H9 (cell line): ENCODE results near the gene CELF5. TPM values are rescaled to one million over a fixed set of nuclear protein-coding genes. Genes with fewer than 3 reads are reported as not detected.

Experiments
- DNase-seq: peaks from one replicate; pipeline ENCODE4 v3.0.0-alpha.2; 2017
- H2AFZ ChIP-seq: one replicate; pipeline ENCODE4 v1.6.1; 2013; ENCODE audit warnings: mild to moderate bottlenecking, low read length, control low read depth, moderate library complexity
- H2AK5ac ChIP-seq: 2 replicates; pipeline ENCODE4 v1.6.1; 2013; ENCODE audit warnings: low read length, control low read depth, mixed read lengths; ENCODE audit not compliant: insufficient read length
- H2BK120ac ChIP-seq: one replicate; pipeline ENCODE4 v1.6.1; 2013; ENCODE audit warnings: low read depth, mild to moderate bottlenecking, low read length, control low read depth, inconsistent platforms; ENCODE audit not compliant: poor library complexity, severe bottlenecking
- H2BK12ac ChIP-seq: 2 replicates; pipeline ENCODE4 v1.6.1; 2013; ENCODE audit warnings: low read length, control low read depth, mixed read lengths, low read depth; ENCODE audit not compliant: insufficient read length
- H2BK15ac ChIP-seq: 2 replicates; pipeline ENCODE4 v1.6.1; 2013; ENCODE audit warnings: low read depth, low read length, control low read depth
- H2BK20ac ChIP-seq: one replicate; pipeline ENCODE4 v1.6.1; 2013; ENCODE audit warnings: low read depth, mild to moderate bottlenecking, low read length, control low read depth, inconsistent platforms; ENCODE audit not compliant: poor library complexity, severe bottlenecking
- H2BK5ac ChIP-seq: 2 replicates; pipeline ENCODE4 v1.6.1; 2013; ENCODE audit warnings: low read length, control low read depth, mixed read lengths; ENCODE audit not compliant: insufficient read length
- H3K14ac ChIP-seq: 2 replicates; pipeline ENCODE4 v1.6.1; 2013; ENCODE audit warnings: low read length, control low read depth; ENCODE audit not compliant: insufficient read depth
- H3K18ac ChIP-seq: 2 replicates; pipeline ENCODE4 v1.6.1; 2013; ENCODE audit warnings: low read depth, mild to moderate bottlenecking, mixed read lengths, low read length, control low read depth; ENCODE audit not compliant: insufficient read length
- H3K23ac ChIP-seq: 2 replicates; pipeline ENCODE4 v1.6.1; 2013; ENCODE audit warnings: low read length, control low read depth, mixed read lengths, low read depth; ENCODE audit not compliant: insufficient read length
- H3K23me2 ChIP-seq: 2 replicates; pipeline ENCODE4 v1.6.1; 2013; ENCODE audit warnings: low read depth, mild to moderate bottlenecking, mixed read lengths, low read length, control low read depth; ENCODE audit not compliant: insufficient read length, poor library complexity, severe bottlenecking
- H3K27ac ChIP-seq: 2 replicates; pipeline ENCODE4 v1.5.1; 2013; ENCODE audit warnings: low read length, control low read depth, mixed read lengths, low read depth; ENCODE audit not compliant: insufficient read length
- H3K27me3 ChIP-seq: 2 replicates; pipeline ENCODE4 v1.6.1; 2013; ENCODE audit warnings: low read length, control low read depth, inconsistent platforms; ENCODE audit not compliant: insufficient read depth
- H3K4ac ChIP-seq: 2 replicates; pipeline ENCODE4 v1.6.1; 2013; ENCODE audit warnings: low read depth, mild to moderate bottlenecking, control low read depth, inconsistent platforms, low read length, moderate library complexity
- H3K4me1 ChIP-seq: 2 replicates; pipeline ENCODE4 v1.6.1; 2013; ENCODE audit warnings: low read length, control low read depth, inconsistent platforms; ENCODE audit not compliant: insufficient read depth
- H3K4me2 ChIP-seq: 2 replicates; pipeline ENCODE4 v1.6.1; 2013; ENCODE audit warnings: low read length, control low read depth, mixed read lengths; ENCODE audit not compliant: insufficient read length, insufficient read depth
- H3K56ac ChIP-seq: 2 replicates; pipeline ENCODE4 v1.6.1; 2013; ENCODE audit warnings: low read depth, mild to moderate bottlenecking, mixed read lengths, low read length, control low read depth; ENCODE audit not compliant: insufficient read length
- H3K79me1 ChIP-seq: 2 replicates; pipeline ENCODE4 v1.6.1; 2013; ENCODE audit warnings: low read depth, mild to moderate bottlenecking, moderate library complexity, low read length, control low read depth, inconsistent platforms; ENCODE audit not compliant: insufficient read depth, poor library complexity, severe bottlenecking
- H3K79me2 ChIP-seq: 2 replicates; pipeline ENCODE4 v1.6.1; 2013; ENCODE audit warnings: low read length, control low read depth, inconsistent platforms; ENCODE audit not compliant: insufficient read depth
- H3K9ac ChIP-seq: 2 replicates; pipeline ENCODE4 v1.6.1; 2013; ENCODE audit warnings: low read length, control low read depth, mixed read lengths; ENCODE audit not compliant: insufficient read length; ENCODE audit errors: extremely low read depth
- H3K9me3 ChIP-seq: one replicate; pipeline ENCODE4 v1.6.1; 2013; ENCODE audit warnings: low read depth, low read length, inconsistent platforms; ENCODE audit not compliant: control insufficient read depth
- H3T11ph ChIP-seq: one replicate; pipeline ENCODE4 v1.6.1; 2013; ENCODE audit warnings: mild to moderate bottlenecking, low read length, control low read depth, inconsistent platforms
- H4K20me1 ChIP-seq: one replicate; pipeline ENCODE4 v1.6.1; 2013; ENCODE audit not compliant: control insufficient read depth, insufficient read length, insufficient read depth
- H4K5ac ChIP-seq: 2 replicates; pipeline ENCODE4 v1.6.1; 2013; ENCODE audit warnings: low read depth, mild to moderate bottlenecking, mixed read lengths, low read length, control low read depth; ENCODE audit not compliant: insufficient read length
- H4K8ac ChIP-seq: replicated peaks from 2 replicates; pipeline ENCODE4 v1.6.1; 2013; ENCODE audit warnings: low read length, control low read depth, mixed read lengths, low read depth; ENCODE audit not compliant: insufficient read length
- H4K91ac ChIP-seq: 2 replicates; pipeline ENCODE4 v1.6.1; 2013; ENCODE audit warnings: low read depth, mild to moderate bottlenecking, moderate library complexity, mixed read lengths, low read length, control low read depth; ENCODE audit not compliant: insufficient read length
- H3K27ac Mint-ChIP-seq, 3 experiments: 2 replicates in 2 of 3; 3 replicates in 1 of 3; pipeline ENCODE4 v1.8.0; 2020 to 2021; ENCODE audit warnings: mixed read lengths in 3 of 3, mild to moderate bottlenecking in 1 of 3, moderate library complexity in 1 of 3
- H3K27me3 Mint-ChIP-seq: 2 replicates; pipeline ENCODE4 v1.8.0; 2021; ENCODE audit warnings: low read depth, mild to moderate bottlenecking, moderate library complexity, mixed read lengths
- H3K36me3 Mint-ChIP-seq, 3 experiments: 2 replicates in 2 of 3; 3 replicates in 1 of 3; pipeline ENCODE4 v1.8.0; 2020 to 2021; ENCODE audit warnings: low read depth in 3 of 3, mixed read lengths in 3 of 3; ENCODE audit not compliant: insufficient read depth in 1 of 3
- H3K4me1 Mint-ChIP-seq, 2 experiments: 2 replicates each; pipeline ENCODE4 v1.8.0; 2020; ENCODE audit warnings: mixed read lengths in 2 of 2
- H3K4me3 Mint-ChIP-seq, 2 experiments: 2 replicates in 1 of 2; 3 replicates in 1 of 2; pipeline ENCODE4 v1.8.0; 2020 to 2021; ENCODE audit warnings: mild to moderate bottlenecking in 2 of 2, mixed read lengths in 2 of 2, moderate library complexity in 1 of 2
- H3K9me3 Mint-ChIP-seq, 2 experiments: 2 replicates in 1 of 2; 3 replicates in 1 of 2; pipeline ENCODE4 v1.8.0; 2020; ENCODE audit warnings: mild to moderate bottlenecking in 2 of 2, mixed read lengths in 2 of 2, moderate library complexity in 1 of 2
- CTCF ChIP-seq: fragments of 200-600 bp; sonication (generic); conservative IDR thresholded peaks from 3 replicates; pipeline ENCODE4 v1.8.0; 2021; ENCODE audit warnings: antibody characterized with exemption, mild to moderate bottlenecking
- WGBS: extraction: QIAGEN DNeasy Blood & Tissue Kit; methylation state at CpG from one replicate; pipeline ENCODE4 v1.1.7; 2013; ENCODE audit warnings: missing lambda C conversion rate, low lambda C conversion rate, mixed read lengths; ENCODE audit not compliant: insufficient read length; ENCODE audit errors: extremely low coverage; 5-methylcytosine and 5-hydroxymethylcytosine counted together
- total RNA-seq: library from RNA; stranded (reverse); gene quantifications from 2 replicates; pipeline ENCODE4 v1.2.1, GENCODE V29; 2021

CELF5 gene
- total RNA-seq, 1 experiment from 2014 or later: 4.8 TPM

- peaks cover 3 to 6% of the 10 kb centered on the region in 2 experiments for H3K4me1 Mint-ChIP-seq
- no peak for TF ChIP-seq CTCF
- no peak overlapping the region for H3K4ac ChIP-seq
- no peak overlapping the region for H3T11ph ChIP-seq
- no peaks in the 10 kb centered on the region for H3K27me3 ChIP-seq
- H3K9ac ChIP-seq: no peak overlapping the region
- H3K27ac Mint-ChIP-seq: no peak overlapping the region
- H3K4me2 ChIP-seq: no peak overlapping the region
- H2BK20ac ChIP-seq: no peak overlapping the region
- no peak overlapping the region for H3K23ac ChIP-seq
- H3K18ac ChIP-seq: no peak overlapping the region
- peaks cover 8 to 38% (median 8%) of the 10 kb centered on the region in 3 experiments; a peak in 6 of 7 replicates for H3K36me3 Mint-ChIP-seq
- no peaks in the 10 kb centered on the region for H3K9me3 ChIP-seq
- peak; percentile 77 for DNase-seq
- no peak overlapping the region for H4K8ac ChIP-seq
- no peak overlapping the region for H3K4me3 Mint-ChIP-seq
- no peak overlapping the region; the same call in 1 of the 2 replicates for H3K14ac ChIP-seq
- H2AK5ac ChIP-seq: no peak overlapping the region
- peaks cover 2% of the 10 kb centered on the region for H4K20me1 ChIP-seq
- peaks cover 4% of the 10 kb centered on the region for H3K27me3 Mint-ChIP-seq
- H2BK5ac ChIP-seq: no peak overlapping the region
- no peak overlapping the region for H2BK15ac ChIP-seq
- no peaks in the 10 kb centered on the region for H3K23me2 ChIP-seq
- no peak overlapping the region for H2AFZ ChIP-seq
- no CpG with 5 or more reads among the region's 43 CpGs for WGBS
- no peaks in the 10 kb centered on the region for H3K4me1 ChIP-seq
- no peak overlapping the region for H3K56ac ChIP-seq
- H3K27ac ChIP-seq: no peak overlapping the region
- H3K79me1 ChIP-seq: no peaks in the 10 kb centered on the region
- H4K5ac ChIP-seq: no peak overlapping the region
- no peaks in the 10 kb centered on the region for H3K79me2 ChIP-seq
- H3K9me3 Mint-ChIP-seq: no peaks in the 10 kb centered on the region
- H4K91ac ChIP-seq: no peak overlapping the region
- no peak overlapping the region for H2BK120ac ChIP-seq
- H2BK12ac ChIP-seq: no peak overlapping the region
These were observed 16.8 kb upstream of the CELF5 start for GRCh38 chr19:3207461-3208242.
